Upper lobe of left lung (tissue), 4 donors: Measurements from ENCODE around the gene LAMTOR4.

Source experiments
- POLR2A ChIP-seq, 4 donors: fragments of 450-650 bp; IDR thresholded peaks; one replicate each; pipeline ENCODE4 v1.5.1; 2016 to 2017; ENCODE audit warnings: antibody characterized with exemption in 4 of 4, mild to moderate bottlenecking in 2 of 4
- POLR2AphosphoS5 ChIP-seq, 2 donors: sonication (generic); formaldehyde crosslinking; IDR thresholded peaks; one replicate each; pipeline ENCODE4 v1.5.1; 2017; ENCODE audit warnings: antibody characterized with exemption in 2 of 2
- TF ChIP-seq, protein P1 (sequence below), 6 experiments: fragments of 450-650 bp in 4 of 6; fragments of 200-600 bp in 2 of 6; sonication (generic) in 2 of 6; IDR thresholded peaks; one replicate each; pipeline ENCODE4 v1.5.1; 2016 to 2019; ENCODE audit warnings: antibody characterized with exemption in 6 of 6

GRCh38 chr7:100105534-100105933 lies 43.2 kb upstream of the LAMTOR4 start:
- TF ChIP-seq, protein P1, sequence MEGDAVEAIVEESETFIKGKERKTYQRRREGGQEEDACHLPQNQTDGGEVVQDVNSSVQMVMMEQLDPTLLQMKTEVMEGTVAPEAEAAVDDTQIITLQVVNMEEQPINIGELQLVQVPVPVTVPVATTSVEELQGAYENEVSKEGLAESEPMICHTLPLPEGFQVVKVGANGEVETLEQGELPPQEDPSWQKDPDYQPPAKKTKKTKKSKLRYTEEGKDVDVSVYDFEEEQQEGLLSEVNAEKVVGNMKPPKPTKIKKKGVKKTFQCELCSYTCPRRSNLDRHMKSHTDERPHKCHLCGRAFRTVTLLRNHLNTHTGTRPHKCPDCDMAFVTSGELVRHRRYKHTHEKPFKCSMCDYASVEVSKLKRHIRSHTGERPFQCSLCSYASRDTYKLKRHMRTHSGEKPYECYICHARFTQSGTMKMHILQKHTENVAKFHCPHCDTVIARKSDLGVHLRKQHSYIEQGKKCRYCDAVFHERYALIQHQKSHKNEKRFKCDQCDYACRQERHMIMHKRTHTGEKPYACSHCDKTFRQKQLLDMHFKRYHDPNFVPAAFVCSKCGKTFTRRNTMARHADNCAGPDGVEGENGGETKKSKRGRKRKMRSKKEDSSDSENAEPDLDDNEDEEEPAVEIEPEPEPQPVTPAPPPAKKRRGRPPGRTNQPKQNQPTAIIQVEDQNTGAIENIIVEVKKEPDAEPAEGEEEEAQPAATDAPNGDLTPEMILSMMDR (IDR thresholded peaks at IDR 0.05), result no peak
- TF ChIP-seq POLR2AphosphoS5 (IDR thresholded peaks at IDR 0.05) (no peak), POLR2A (IDR thresholded peaks at IDR 0.05) (no peak)
